ENCODE data around the gene HLA-DRA. TPM values are rescaled to one million over a fixed set of nuclear protein-coding genes. Genes with fewer than 3 reads are reported as not detected.
"Not testable (repeated sequence)": the region's sequence is repeated elsewhere in the genome, so short reads cannot be mapped to it uniquely, and the experiment has no call there.

The HLA-DRA gene
- total RNA-seq, 1 donor from 2014 or later = 0.38 TPM

GRCh38 chr6:32472781-32473375 is 33.2 kb downstream of the HLA-DRA start:
- H3K36me3 ChIP-seq (ENCODE audit: control insufficient read depth, insufficient read depth, low read length) = no peaks in the 10 kb centered on the region
- DNase-seq (ENCODE audit: low read depth) = no peak
- H3K27me3 ChIP-seq (ENCODE audit: control insufficient read depth, insufficient read depth, low read length) = no peaks in the 10 kb centered on the region
- no peak overlapping the region for H3K4me3 ChIP-seq (ENCODE audit: low read depth, low read length)
- TF ChIP-seq CTCF (IDR thresholded peaks at IDR 0.05; ENCODE audit: insufficient read depth, low read length, poor library complexity, severe bottlenecking) = no peak

- not testable (repeated sequence) for H3K4me3 ChIP-seq (ENCODE audit: low read depth, low read length); H3K27me3 ChIP-seq (ENCODE audit: control insufficient read depth, insufficient read depth, low read length); DNase-seq (ENCODE audit: low read depth); H3K36me3 ChIP-seq (ENCODE audit: control insufficient read depth, insufficient read depth, low read length)
Observed at GRCh38 chr6:32473376-32474348, 34.0 kb downstream of the HLA-DRA start.

GRCh38 chr6:32475392-32476206 is 35.9 kb downstream of the HLA-DRA start:
- no peaks in the 10 kb centered on the region for H3K36me3 ChIP-seq (ENCODE audit: control insufficient read depth, insufficient read depth, low read length)
- no peak for TF ChIP-seq CTCF (IDR thresholded peaks at IDR 0.05; ENCODE audit: insufficient read depth, low read length, poor library complexity, severe bottlenecking)
- no peak overlapping the region for H3K4me3 ChIP-seq (ENCODE audit: low read depth, low read length)
- no peak for DNase-seq (ENCODE audit: low read depth)
- H3K27me3 ChIP-seq (ENCODE audit: control insufficient read depth, insufficient read depth, low read length) = no peaks in the 10 kb centered on the region

GRCh38 chr6:32483968-32484613 is 44.4 kb downstream of the HLA-DRA start:
- no peak overlapping the region for H3K4me3 ChIP-seq (ENCODE audit: low read depth, low read length)
- TF ChIP-seq CTCF (IDR thresholded peaks at IDR 0.05; ENCODE audit: insufficient read depth, low read length, poor library complexity, severe bottlenecking) = no peak
- no peaks in the 10 kb centered on the region for H3K36me3 ChIP-seq (ENCODE audit: control insufficient read depth, insufficient read depth, low read length)

GRCh38 chr6:32484614-32484998 is 44.9 kb downstream of the HLA-DRA start:
- no peak overlapping the region for H3K4me3 ChIP-seq (ENCODE audit: low read depth, low read length)
- no peaks in the 10 kb centered on the region for H3K36me3 ChIP-seq (ENCODE audit: control insufficient read depth, insufficient read depth, low read length)
- DNase-seq (ENCODE audit: low read depth) = no peak
- no peak for TF ChIP-seq CTCF (IDR thresholded peaks at IDR 0.05; ENCODE audit: insufficient read depth, low read length, poor library complexity, severe bottlenecking)
- no peaks in the 10 kb centered on the region for H3K27me3 ChIP-seq (ENCODE audit: control insufficient read depth, insufficient read depth, low read length)

More at GRCh38 chr6:32483968-32484613, 44.4 kb downstream of the HLA-DRA start:
- no peaks in the 10 kb centered on the region for H3K27me3 ChIP-seq (ENCODE audit: control insufficient read depth, insufficient read depth, low read length)
- DNase-seq (ENCODE audit: low read depth) = no peak

Measured in kidney epithelial cell (primary cell).